Measurements from ENCODE around the gene TMED8.
"Not testable (repeated sequence)": the region's sequence is repeated elsewhere in the genome, so short reads cannot be mapped to it uniquely, and the experiment has no call there.

The TMED8 gene

GRCh38 chr14:77376771-77377501 lies at the start of gene TMED8, which contains the start of gene SAMD15:
TSS of gene TMED8 (minus strand) at chr14:77377094. CDS start at chr14:77377053, 41 bp downstream.
TSS of gene SAMD15 (plus strand) at chr14:77377379. CDS start at chr14:77377419, 40 bp downstream.
- peak; percentile 76 for DNase-seq

- DNase-seq = no peak
These were observed 49.5 kb upstream of the TMED8 start for GRCh38 chr14:77426396-77426795.

DNA sequence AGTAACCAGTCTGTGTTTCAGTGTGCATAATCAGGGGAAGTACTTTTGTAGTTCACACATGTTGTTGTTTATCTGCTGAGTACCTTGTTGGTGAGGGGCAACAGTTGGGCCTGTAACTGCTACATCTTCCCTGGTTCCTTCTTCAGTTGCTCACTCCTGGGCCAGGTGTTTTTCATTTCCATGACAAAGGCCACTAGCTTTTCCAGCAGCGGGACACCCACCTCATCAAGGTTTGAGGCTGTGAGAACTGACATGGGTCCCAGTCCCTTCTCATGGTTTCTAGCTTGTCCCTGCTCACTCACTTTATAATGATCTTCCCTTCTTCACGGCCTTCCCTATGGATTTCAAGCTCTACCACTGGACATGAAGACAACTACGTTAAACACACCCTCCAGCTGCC lies 48.0 kb upstream of the TMED8 start:
- no peak for DNase-seq

- no peak for DNase-seq
These were observed 46.5 kb upstream of the TMED8 start, which contains the start of gene NOXRED1 for GRCh38 chr14:77423423-77423822. TSS of gene NOXRED1 (minus strand) at chr14:77423523. CDS start at chr14:77422889, 634 bp downstream.

- DNase-seq = peak; percentile 15
These were observed 44.3 kb upstream of the TMED8 start for GRCh38 chr14:77421201-77421600.

DNA sequence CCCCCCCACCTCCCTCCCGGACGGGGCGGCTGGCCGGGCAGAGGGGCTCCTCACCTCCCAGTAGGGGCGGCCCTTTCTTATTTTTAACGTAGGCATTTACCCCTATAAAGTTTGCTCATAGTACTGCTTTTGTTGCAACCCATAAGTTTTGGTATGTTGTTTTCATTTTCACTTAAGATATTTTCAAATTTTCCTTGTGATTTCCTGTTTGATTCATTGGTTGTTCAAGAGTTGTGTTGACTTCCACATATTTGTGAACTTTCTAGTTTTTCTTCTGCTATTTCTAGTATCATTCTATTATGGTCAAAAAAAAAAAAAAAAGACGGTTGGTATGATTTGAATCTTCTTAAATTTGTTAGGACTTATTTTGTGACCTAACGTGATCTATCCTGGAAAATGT lies 39.9 kb upstream of the TMED8 start:
- no peak for DNase-seq

- not testable (repeated sequence) for DNase-seq
These were observed 39.2 kb upstream of the TMED8 start for GRCh38 chr14:77416098-77416497.

DNA sequence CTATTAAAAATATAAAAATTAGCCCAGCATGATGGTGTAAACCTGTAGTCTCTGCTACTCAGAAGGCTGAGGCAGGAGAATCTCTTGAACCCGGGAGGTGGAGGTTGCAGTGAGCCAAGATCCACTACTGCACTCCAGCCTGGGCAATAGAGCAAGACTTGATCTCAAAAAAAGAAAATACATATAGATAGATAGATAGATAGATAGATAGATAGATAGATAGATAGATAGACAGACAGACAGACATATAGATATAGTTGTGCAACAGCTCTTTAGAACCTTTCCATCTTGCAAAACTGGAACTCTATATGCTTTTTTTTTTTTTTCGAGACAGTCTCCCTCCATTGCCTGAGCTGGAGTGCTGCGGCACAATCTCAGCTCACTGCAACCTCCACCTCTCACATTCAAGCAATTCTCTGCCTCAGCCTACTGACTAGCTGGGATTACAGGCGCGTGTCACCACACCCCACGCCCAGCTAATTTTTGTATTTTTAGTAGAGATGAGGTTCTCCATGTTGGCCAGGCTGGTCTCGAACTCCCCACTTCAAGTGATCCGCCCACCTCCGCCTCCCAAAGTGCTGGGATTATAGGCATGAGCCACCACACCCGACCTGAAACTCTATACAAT lies 38.6 kb upstream of the TMED8 start:
- not testable (repeated sequence) for DNase-seq

DNA sequence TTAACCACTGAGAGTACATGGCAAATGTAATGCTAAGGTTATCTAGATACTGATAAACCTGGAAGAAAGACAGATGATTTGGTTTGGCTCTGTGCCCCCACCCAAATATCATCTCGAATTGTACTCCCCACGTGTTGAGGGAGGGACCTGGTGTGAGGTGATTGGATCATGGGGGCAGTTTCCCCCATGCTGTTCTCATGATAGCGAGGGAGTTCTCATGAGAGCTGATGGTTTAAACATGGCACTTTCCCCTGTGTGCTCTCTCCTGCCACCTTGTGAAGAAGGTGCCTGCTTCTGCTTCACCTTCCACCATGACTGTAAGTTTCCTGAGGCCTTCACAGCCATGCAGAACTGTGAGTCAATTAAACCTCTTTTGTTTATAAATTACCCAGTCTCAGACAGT lies 32.2 kb upstream of the TMED8 start:
- DNase-seq = no peak

GRCh38 chr14:77407158-77407557 lies 30.3 kb upstream of the TMED8 start:
- no peak for DNase-seq

DNA sequence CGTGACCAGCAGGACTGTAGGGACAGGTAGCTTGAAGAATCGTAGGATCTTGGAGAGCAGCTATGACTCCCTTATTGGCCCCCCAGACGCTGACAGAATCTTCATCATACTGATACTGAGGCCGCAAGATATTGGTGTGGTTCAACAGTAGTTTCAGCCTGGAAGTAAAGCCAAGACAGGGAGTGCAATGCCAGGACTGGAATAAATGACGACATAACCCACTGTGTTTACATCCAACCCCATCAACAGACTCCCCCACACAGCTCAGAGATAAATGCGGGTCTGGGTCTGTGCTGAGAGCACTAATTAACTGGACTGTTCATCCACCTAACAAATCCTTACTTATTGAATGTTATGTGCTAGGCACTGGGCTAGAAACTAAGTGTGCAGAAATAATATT lies 29.8 kb upstream of the TMED8 start:
- DNase-seq = no peak

DNA sequence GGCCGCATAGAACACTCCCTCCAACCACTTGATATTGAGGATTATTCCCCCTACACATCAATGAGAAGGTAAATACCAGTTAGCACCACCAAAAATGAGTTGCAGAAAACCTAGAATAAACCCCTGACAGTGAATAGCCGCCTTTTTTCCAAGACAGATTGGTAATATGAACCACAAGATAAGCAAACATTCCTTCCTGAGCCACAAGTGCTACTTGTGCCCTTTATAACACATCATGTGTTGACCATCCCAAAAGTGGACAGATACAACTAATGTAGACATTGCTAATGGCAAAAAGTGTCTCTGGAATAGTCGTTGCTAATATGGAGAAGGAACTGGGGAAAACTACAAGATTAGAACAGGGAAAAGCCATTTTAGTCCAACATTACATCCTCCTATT lies 29.2 kb upstream of the TMED8 start:
- DNase-seq = no peak

DNA sequence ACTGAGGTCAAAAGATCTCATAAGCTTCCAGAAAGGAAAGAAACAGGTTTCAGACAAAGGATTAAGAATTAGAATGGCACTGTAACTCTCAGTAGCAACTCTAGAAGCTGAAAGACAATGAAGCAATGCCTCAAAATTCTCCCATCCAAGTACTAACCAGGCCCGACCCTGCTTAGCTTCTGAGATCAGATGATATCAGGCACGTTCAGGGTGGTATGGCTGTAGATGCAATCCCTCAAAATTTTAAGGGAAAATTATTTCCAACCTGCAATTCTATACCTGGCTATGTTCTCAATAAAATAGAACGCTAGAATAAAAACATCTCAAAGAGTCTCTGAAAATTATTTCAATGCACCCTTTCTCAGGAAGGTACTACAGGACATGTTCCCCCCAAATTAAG lies 26.9 kb upstream of the TMED8 start:
- no peak for DNase-seq

DNA sequence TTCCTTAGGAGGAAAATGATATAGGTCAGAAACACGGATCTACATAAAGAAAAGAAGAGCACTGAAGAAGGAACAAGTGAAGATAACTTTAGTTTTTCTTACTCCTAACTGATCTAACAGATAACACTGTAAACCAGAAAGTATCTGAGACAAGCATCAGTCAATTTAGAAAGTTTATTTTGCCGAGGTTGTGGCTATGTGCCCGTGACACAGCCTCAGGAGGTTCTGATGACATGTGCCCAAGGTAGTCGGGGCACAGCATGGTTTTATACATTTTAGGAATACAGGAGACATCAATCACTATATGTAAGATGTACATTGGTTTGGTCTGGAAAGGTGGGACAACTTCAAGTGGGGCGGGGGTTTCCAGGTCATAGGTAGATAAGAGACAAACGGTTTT lies 23.3 kb upstream of the TMED8 start:
- DNase-seq = no peak

GRCh38 chr14:77390188-77390587 lies 13.3 kb upstream of the TMED8 start:
- no peak for DNase-seq

DNA sequence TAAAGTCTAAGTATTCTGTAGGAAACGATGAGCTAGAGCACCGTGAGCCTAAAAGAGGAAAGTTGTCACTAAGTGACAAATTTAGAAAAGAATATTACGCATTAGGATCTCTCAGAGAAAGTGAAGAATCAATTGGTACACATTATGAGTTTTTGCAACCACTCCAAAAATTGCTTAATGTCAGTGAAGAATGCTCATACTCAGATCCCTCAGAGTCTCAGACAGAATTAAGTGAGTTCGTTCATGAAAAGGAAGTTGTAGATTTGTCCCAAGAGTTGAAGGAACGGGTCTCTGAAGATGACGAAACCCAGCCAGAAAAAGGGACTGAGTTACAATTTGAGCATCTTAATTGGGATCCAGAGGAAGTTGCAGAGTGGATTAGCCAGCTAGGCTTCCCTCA lies 1.8 kb upstream of the TMED8 start:
- no peak for DNase-seq

DNA sequence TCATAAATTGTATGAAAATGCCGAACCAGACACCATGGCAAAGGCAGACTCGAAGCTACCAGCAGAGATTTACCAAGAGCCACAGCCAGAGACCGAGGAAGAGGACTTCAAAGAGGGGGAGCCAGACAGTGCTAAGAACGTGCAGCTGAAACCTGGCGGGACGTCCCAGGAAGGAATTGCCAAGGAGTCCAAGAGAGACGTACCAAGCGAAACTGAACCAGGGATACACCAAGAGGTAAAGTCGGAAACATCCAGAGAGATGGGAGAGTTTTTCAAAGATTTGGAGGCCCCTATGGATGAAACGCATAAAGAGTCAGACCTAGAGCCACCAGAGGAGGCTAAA lies 579 bp upstream of the TMED8 start:
- DNase-seq = no peak

- DNase-seq = peak; percentile 2
These were observed 722 bp downstream of the TMED8 start for GRCh38 chr14:77375973-77376770.

DNA sequence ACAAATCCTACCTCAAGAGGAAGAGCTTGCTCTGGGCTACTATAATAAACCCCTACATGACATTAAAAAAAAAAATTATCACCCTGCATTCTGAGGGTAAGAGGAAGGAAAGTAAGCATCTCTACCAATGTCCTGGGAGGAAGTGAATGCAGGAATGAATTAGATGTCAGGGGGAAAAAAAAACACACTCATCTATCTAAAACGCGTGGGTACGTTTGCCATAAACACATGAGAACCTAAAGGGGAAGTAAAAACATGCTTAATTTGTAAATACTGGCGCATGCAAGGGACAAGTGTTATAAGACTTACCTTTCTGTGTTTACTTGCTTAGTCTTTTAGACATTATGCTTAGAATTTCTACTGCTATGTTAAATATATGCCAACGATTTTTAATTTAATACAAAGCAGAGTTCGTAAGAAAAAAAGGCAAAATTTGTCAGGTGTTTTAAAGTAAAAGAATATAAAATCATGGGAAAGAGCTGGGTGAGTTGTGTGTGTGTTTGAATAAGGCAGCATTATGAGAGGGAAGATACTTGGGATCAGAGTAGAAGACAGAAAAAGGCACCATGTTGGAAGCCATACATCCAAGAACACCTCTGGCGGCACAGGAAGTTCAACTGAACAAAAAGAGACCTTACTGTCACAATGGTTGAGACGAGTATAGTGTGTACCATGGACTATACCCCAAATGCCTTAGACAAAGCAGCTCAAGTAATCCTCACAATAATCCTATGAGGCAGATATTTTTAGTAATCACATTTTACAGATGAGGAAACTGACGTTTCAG lies 1.5 kb downstream of the TMED8 start:
- DNase-seq = no peak

- DNase-seq = peak; percentile 13
These were observed 4.5 kb downstream of the TMED8 start for GRCh38 chr14:77372304-77372841.

- DNase-seq = no peak
These were observed 7.6 kb downstream of the TMED8 start for GRCh38 chr14:77369285-77369684.

DNA sequence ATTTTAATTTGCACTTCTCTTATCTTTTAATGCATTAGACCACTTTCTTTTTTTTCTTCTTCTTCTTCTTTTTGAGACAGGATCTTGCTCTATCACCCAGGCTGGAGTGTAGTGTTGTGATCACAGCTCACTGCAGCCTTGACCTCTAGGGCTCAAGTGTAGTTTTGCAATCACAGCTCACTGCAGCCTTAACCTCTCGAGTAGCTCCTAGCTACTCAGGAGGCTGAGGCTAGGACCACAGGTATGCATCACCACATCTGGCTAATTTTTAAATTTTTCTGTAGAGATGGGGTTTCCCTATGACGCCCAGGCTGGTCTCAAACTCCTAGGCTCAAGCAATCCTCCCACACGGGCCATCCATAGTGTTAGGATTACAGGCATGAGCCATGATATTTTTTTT lies 12.7 kb downstream of the TMED8 start:
- DNase-seq = no peak

- no peak for DNase-seq
These were observed 17.3 kb downstream of the TMED8 start for GRCh38 chr14:77359626-77360025.

Data from fibroblast of skin of right quadriceps (primary cell).